Large intestine (tissue), 3 donors: ENCODE results near the gene NR5A2. TPM values are rescaled to one million over a fixed set of nuclear protein-coding genes. Genes with fewer than 3 reads are reported as not detected.
"Not testable (repeated sequence)": the region's sequence is repeated elsewhere in the genome, so short reads cannot be mapped to it uniquely, and the experiment has no call there.

Experiments
- DNase-seq, 2 donors: peaks; one replicate each; pipeline versions ENCODE4 v3.0.0 to v3.0.0-alpha.2; 2013
- H3K27ac ChIP-seq: one replicate; pipeline ENCODE4 v1.5.1; 2013; ENCODE audit warnings: low read length
- H3K27me3 ChIP-seq: 2 replicates; pipeline ENCODE4 v1.6.1; 2013; ENCODE audit warnings: low read length; ENCODE audit not compliant: control insufficient read depth, insufficient read depth
- H3K36me3 ChIP-seq: 2 replicates; pipeline ENCODE4 v1.6.1; 2013; ENCODE audit warnings: low read length; ENCODE audit not compliant: control insufficient read depth, insufficient read depth
- H3K4me1 ChIP-seq: one replicate; pipeline ENCODE4 v1.6.1; 2013; ENCODE audit warnings: low read length; ENCODE audit not compliant: control insufficient read depth, insufficient read depth
- H3K4me3 ChIP-seq: one replicate; pipeline ENCODE4 v1.5.1; 2013; ENCODE audit warnings: low read length
- H3K9me3 ChIP-seq: one replicate; pipeline ENCODE4 v1.6.1; 2013; ENCODE audit warnings: mild to moderate bottlenecking, low read depth, low read length, moderate library complexity; ENCODE audit not compliant: control insufficient read depth
- WGBS: methylation state at CpG from one replicate; pipeline ENCODE4 v1.1.5; 2013; ENCODE audit warnings: low lambda C conversion rate; ENCODE audit not compliant: insufficient coverage; 5-methylcytosine and 5-hydroxymethylcytosine counted together
- polyA plus RNA-seq: library from polyadenylated mRNA; unstranded; fragments of 120-200 nt; gene quantifications from one replicate; pipeline ENCODE4 v1.2.1, GENCODE V29; 2013

Gene NR5A2
- polyA plus RNA-seq, 1 donor, result 36.5 TPM

DNA sequence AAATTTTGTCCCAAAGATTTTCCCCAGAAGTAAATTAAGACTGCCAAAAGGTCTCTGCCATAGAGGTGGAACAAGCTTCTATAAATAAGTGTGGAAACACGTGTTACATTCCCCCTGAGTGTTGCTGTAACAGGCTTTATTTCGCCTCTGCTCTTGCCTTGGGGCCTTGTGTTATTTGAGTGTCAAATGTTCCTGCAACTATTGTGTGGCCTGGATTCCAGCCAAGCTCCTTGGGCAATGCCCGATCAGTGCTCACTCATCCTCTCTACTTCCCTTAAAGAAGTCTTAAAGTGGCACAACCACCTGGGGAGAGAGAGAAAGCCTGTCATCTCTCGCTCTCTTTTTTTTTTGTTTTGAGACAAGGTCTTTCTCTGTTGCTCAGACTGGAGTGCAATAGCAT lies 156.7 kb downstream of the NR5A2 start:
- no peak for DNase-seq
- H3K9me3 ChIP-seq, result no peaks in the 10 kb centered on the region
- H3K27me3 ChIP-seq, result no peaks in the 10 kb centered on the region
- no CpG with 5 or more reads among the region's 4 CpGs for WGBS
- H3K4me3 ChIP-seq, result no peak overlapping the region
- no peak overlapping the region for H3K27ac ChIP-seq
- H3K36me3 ChIP-seq, result no peaks in the 10 kb centered on the region
- no peaks in the 10 kb centered on the region for H3K4me1 ChIP-seq

DNA sequence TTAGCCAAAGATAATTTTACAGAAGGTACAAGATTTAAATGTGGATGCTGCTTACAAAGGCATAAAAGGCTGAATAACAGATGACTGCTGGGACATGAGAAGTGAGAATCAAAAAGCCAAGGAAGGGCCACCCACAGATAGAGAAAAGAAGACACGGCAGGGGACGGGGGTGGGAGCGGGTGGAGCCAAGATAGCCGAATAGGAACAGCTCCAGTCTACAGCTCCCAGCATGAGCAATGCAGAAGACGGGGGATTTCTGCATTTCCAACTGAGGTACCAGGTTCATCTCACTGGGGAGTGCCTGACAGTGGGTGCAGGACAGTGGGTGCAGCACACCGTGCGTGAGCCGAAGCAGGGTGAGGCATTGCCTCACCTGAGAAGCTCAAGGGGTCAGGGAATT lies 157.7 kb downstream of the NR5A2 start:
- DNase-seq, H3K9me3 ChIP-seq, H3K36me3 ChIP-seq, H3K4me1 ChIP-seq, H3K27me3 ChIP-seq, H3K27ac ChIP-seq, H3K4me3 ChIP-seq: not testable (repeated sequence)
- no CpG with 5 or more reads among the region's 8 CpGs for WGBS

DNA sequence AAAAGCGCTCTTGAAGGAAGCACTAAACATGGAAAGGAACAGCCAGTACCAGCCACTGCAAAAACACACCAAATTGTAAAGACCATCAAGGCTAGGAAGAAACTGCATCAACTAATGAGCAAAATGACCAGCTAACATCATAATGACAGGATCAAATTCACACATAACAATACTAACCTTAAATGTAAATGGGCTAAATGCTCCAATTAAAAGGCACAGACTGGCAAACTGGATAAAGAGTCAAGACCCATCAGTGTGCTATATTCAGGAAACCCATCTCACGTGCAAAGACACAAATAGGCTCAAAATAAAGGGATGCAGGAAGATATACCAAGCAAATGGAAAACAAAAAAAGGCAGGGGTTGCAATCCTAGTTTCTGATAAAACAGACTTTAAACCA lies 159.8 kb downstream of the NR5A2 start:
- not testable (repeated sequence) for H3K27ac ChIP-seq, DNase-seq, H3K9me3 ChIP-seq, H3K27me3 ChIP-seq, H3K36me3 ChIP-seq, H3K4me1 ChIP-seq, H3K4me3 ChIP-seq
- WGBS, result no CpG with 5 or more reads among the region's 2 CpGs

DNA sequence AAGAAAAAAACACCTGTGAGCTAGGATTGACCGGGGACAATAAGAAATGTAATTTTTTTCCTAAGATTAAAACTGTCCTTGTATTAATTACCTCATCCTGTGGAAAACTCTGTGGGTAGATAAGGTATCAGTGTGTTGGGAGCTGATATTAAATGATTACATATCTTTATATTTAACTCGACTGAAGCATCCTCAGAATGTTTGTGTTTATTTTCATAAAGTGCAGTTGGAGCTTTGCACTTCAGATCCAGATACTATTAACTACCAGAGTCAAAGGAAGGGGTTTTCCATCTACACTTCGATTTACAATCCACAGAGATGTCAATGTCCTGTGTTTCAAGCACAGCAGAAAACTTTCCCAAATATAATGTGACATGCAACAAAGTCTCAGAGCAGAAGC lies 164.5 kb downstream of the NR5A2 start:
- DNase-seq, result no peak
- H3K4me3 ChIP-seq, result no peak overlapping the region
- no peaks in the 10 kb centered on the region for H3K27me3 ChIP-seq
- H3K9me3 ChIP-seq, result no peaks in the 10 kb centered on the region
- no peak overlapping the region for H3K27ac ChIP-seq
- H3K36me3 ChIP-seq, result no peaks in the 10 kb centered on the region
- WGBS, result 60% methylated on average over 1 of the region's 3 CpGs
- no peaks in the 10 kb centered on the region for H3K4me1 ChIP-seq

DNA sequence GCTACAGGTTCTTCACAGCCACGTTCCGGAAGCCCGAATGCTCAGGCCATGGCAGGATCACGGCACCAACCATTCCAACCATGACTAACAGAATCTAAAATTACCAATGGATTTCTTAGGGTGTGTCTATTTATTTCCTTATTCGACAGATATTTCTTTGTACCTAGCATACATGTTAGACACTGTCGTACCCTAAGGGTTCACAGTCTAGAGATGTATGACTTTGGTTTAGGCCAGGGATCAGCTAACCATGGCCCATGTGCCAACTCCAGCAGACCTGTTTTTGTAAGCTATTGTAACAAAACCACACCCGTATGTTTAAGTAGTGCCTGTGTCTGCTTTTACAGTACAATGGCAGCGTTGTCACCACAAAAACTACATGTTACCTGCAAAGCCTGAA lies 167.0 kb downstream of the NR5A2 start:
- 100% methylated on average over 1 of the region's 8 CpGs for WGBS
- H3K36me3 ChIP-seq, result no peaks in the 10 kb centered on the region
- no peaks in the 10 kb centered on the region for H3K27me3 ChIP-seq
- no peak for DNase-seq
- no peak overlapping the region for H3K27ac ChIP-seq
- H3K9me3 ChIP-seq, result no peaks in the 10 kb centered on the region
- no peak overlapping the region for H3K4me3 ChIP-seq
- H3K4me1 ChIP-seq, result no peaks in the 10 kb centered on the region

DNA sequence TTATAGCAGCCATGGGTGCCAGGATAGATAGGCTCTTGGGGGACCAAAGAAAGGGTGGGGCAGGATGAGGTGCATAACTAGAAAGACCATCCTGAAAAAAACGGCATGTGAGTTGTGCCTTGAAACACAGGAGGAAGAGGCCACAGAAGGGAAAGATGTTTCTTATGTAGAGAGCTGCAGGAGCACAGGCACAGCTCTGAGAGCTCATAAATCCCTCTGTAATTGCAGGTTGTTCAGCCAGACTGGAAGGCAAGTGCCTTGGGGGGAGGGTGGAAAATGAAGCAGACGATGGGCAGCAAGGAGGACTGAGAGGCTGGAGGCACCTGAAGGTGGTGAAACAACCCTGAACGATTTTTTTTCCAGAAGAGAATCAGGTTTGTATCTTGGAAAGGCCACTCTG lies 170.7 kb downstream of the NR5A2 start:
- WGBS, result 43% methylated on average over 1 of the region's 3 CpGs

DNA sequence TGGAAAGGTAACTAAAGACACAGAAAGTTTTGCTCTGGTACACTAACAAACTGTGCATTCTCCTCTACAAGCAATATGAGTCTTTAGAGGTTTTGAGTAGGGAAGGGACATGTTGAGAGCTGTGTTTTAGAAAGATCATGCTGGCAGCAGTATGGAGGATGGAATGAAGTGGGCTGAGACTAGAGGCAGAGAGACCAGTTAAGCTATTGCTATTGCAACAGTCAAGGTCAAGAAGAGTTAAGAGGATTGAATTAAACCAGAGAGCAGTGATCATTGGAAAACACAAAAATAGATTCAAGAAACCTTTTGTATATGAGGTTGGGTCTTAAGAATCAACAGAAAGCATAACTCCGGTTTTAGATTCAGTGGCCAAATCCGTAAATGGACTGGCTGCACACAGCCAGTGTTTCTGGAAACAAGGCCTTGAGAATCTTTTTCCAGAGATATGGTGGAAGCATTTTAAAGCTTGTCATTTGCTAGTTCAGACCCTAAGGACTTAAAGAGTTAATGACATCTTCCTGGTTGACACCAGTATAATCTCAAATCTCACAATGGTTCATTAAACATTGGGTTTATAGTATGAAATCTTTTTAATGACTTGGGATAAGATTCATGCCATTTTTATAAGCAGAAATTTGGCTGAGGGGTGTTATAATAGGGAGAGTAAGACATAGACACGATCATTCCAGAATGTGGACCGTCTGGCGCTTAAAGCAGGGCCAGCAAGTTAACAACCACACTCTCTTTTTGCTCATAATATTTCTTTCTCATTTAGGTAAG lies 177.9 kb downstream of the NR5A2 start:
- H3K4me1 ChIP-seq, result no peaks in the 10 kb centered on the region
- H3K9me3 ChIP-seq, result no peaks in the 10 kb centered on the region
- H3K36me3 ChIP-seq, result no peaks in the 10 kb centered on the region
- no peak overlapping the region for H3K4me3 ChIP-seq
- H3K27ac ChIP-seq, result no peak overlapping the region
- DNase-seq, result no peak
- H3K27me3 ChIP-seq, result no peaks in the 10 kb centered on the region
- WGBS, result 40% methylated on average over 1 of the region's 5 CpGs

More for the DNA sequence above, 170.7 kb downstream of the NR5A2 start:
- no peak for DNase-seq
- Histone ChIP-seq H3K4me1 (no peaks in the 10 kb centered on the region), H3K27me3 (no peaks in the 10 kb centered on the region), H3K36me3 (no peaks in the 10 kb centered on the region), H3K27ac (no peak overlapping the region), H3K9me3 (no peaks in the 10 kb centered on the region), H3K4me3 (no peak overlapping the region)

DNA sequence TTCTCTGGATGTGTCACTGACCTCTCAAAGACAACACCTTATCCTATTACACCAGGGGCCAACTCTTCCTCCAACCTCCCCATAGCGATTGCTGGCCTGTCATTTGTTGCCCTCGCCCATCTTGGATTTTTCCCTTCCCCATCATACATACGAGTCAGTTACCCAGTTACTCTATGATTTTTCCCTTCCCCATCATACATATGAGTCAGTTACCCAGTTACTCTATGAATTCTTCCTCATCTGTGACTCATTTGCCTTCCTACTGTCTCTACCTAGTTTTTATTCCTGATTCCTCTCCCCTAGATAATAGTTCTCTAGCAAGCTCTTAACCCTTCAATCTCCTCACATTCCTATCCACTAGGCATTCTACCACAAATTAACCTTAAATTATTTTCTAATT lies 178.8 kb downstream of the NR5A2 start:
- no peaks in the 10 kb centered on the region for H3K36me3 ChIP-seq

DNA sequence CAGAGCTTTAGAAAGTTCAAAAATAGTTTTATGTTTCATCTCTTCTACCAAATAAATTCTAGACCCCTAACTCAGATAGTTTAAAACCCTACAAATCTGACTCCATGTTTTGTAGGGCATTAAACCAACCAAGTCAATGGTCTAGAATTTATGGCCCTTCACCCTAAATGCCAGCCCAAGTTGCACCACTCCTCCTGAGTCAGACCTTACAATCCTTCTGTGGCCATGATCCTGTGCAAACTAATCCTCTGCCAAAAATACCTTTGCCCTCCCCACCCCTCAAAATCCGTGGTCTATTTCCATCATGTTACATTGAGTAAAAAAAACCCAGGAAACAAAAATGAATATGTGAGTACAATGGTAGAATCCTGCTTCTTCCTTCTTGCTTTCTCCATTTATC lies 179.3 kb downstream of the NR5A2 start:
- WGBS, result 86% methylated on average over 1 of the region's 1 CpG
- no peak for DNase-seq
- H3K27ac ChIP-seq, result no peak overlapping the region
- no peaks in the 10 kb centered on the region for H3K27me3 ChIP-seq
- no peaks in the 10 kb centered on the region for H3K9me3 ChIP-seq
- no peaks in the 10 kb centered on the region for H3K4me1 ChIP-seq
- no peaks in the 10 kb centered on the region for H3K36me3 ChIP-seq
- no peak overlapping the region for H3K4me3 ChIP-seq

More for the DNA sequence above, 178.8 kb downstream of the NR5A2 start:
- Histone ChIP-seq H3K27me3 (no peaks in the 10 kb centered on the region), H3K4me1 (no peaks in the 10 kb centered on the region), H3K4me3 (no peak overlapping the region), H3K9me3 (no peaks in the 10 kb centered on the region), H3K27ac (no peak overlapping the region)
- WGBS, result 92% methylated on average over 2 of the region's 3 CpGs
- no peak for DNase-seq

DNA sequence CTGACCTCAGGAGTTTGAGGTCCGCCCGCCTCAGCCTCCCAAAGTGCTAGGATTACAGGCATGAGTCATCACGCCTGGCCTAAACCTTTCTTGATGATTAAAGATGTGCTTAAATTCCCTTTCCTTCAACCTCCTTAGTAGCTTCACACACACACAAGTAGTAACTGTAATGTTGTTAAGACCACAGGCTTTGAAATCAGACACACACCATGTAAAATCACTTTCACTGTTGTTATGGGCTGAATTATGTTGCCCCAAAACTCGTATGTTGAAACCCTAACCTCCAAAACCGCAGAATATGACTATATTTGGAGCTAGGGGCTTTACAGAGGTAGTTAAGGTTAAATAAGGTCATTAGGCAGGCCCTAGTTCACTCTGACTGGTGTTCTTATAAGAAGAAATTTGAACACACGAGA lies 180.2 kb downstream of the NR5A2 start:
- Histone ChIP-seq H3K27me3 (no peaks in the 10 kb centered on the region), H3K4me3 (no peak overlapping the region), H3K9me3 (no peaks in the 10 kb centered on the region), H3K27ac (no peak overlapping the region), H3K36me3 (no peaks in the 10 kb centered on the region), H3K4me1 (no peaks in the 10 kb centered on the region)
- DNase-seq, result no peak
- WGBS, result 92% methylated on average over 2 of the region's 6 CpGs

DNA sequence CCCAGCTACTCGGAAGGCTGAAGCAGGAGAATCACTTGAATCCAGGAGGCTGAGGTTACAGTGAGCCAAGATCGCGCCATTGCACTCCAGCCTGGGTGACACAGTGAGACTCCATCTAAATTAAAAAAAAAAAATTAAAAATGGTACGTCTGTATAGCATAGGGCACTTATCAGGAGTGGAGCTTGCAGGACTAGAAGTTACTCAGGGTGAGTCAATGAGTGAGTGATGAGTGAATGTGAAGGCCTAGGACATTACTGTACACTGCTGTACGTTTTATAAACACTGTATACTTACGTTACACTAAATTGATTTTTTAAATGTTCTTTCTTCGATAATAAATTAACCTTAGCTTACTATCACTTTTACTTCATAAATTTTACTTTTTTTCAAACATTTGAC lies 183.6 kb downstream of the NR5A2 start:
- no peak overlapping the region for H3K27ac ChIP-seq
- peaks cover 9% of the 10 kb centered on the region for H3K9me3 ChIP-seq
- no peak overlapping the region for H3K4me3 ChIP-seq
- DNase-seq, result no peak
- WGBS, result 70% methylated on average over 4 of the region's 7 CpGs
- no peaks in the 10 kb centered on the region for H3K27me3 ChIP-seq
- H3K4me1 ChIP-seq, result no peaks in the 10 kb centered on the region
- H3K36me3 ChIP-seq, result no peaks in the 10 kb centered on the region
